ENCODE measurements around the gene NR2F1-AS1. TPM values are rescaled to one million over a fixed set of nuclear protein-coding genes. Genes with fewer than 3 reads are reported as not detected.
"Not testable (repeated sequence)": the region's sequence is repeated elsewhere in the genome, so short reads cannot be mapped to it uniquely, and the experiment has no call there.

NR2F1-AS1 gene
- total and polyA plus RNA-seq, 9 of the 15 experiments (the other 6 are each of a cell fraction or from before 2014, with no cell fraction given): not detected

- H3K4me2 ChIP-seq (ENCODE audit: insufficient read depth, low read length); H3K27ac ChIP-seq (ENCODE audit: extremely low read depth, low read depth, low read length); FAIRE-seq; intact Hi-C loops (cut with micrococcal nuclease); H3K36me3 ChIP-seq (ENCODE audit: control insufficient read depth, insufficient read depth, low read length); H3K27me3 ChIP-seq (ENCODE audit: control insufficient read depth in 2 of 2, insufficient read depth in 2 of 2, low read length in 2 of 2); H3K9me1 ChIP-seq (ENCODE audit: control insufficient read depth, insufficient read depth, low read length); in situ Hi-C loops (cut with MboI); H2AFZ ChIP-seq (ENCODE audit: low read depth, low read length); H3K9ac ChIP-seq (ENCODE audit: insufficient read depth in 1 of 2, low read depth in 2 of 2, low read length in 2 of 2); H3K4me1 ChIP-seq (replicated peaks in 1 of 2; ENCODE audit: control insufficient read depth in 2 of 2, insufficient read depth in 2 of 2, low read length in 2 of 2); H4K20me1 ChIP-seq (replicated peaks; ENCODE audit: control insufficient read depth, insufficient read depth, low read length); H3K79me2 ChIP-seq (ENCODE audit: control insufficient read depth, insufficient read depth, low read length); BruUV-seq (replicated peaks); H3K9me3 ChIP-seq (replicated peaks; ENCODE audit: control insufficient read depth, insufficient read depth, low read depth, low read length); DNase-seq (ENCODE audit: extremely low read depth in 1 of 4, low spot score in 3 of 4); ATAC-seq; H3K4me3 ChIP-seq; POLR2A ChIA-PET; CTCF ChIA-PET (ENCODE audit: low intra/inter-chr PET ratio): not testable (repeated sequence)
- 4% methylated on average over 3 of the region's 3 CpGs for WGBS (ENCODE audit: insufficient coverage, low coverage, missing lambda C conversion rate)
Measured at GRCh38 chr5:93549594-93549993, 31.4 kb downstream of the NR2F1-AS1 start.

GRCh38 chr5:93545872-93546271 is 35.1 kb downstream of the NR2F1-AS1 start:
- H3K9me3 ChIP-seq (replicated peaks; ENCODE audit: control insufficient read depth, insufficient read depth, low read depth, low read length): no peaks in the 10 kb centered on the region
- H3K79me2 ChIP-seq (ENCODE audit: control insufficient read depth, insufficient read depth, low read length): no peaks in the 10 kb centered on the region
- 4% methylated on average over 4 of the region's 4 CpGs for WGBS (ENCODE audit: insufficient coverage, low coverage, missing lambda C conversion rate)
- no TSS peak for BruUV-seq (replicated peaks)
- intact Hi-C loops (cut with micrococcal nuclease): no loop called here
- no peaks in the 10 kb centered on the region for H3K36me3 ChIP-seq (ENCODE audit: control insufficient read depth, insufficient read depth, low read length)
- no peak overlapping the region for H2AFZ ChIP-seq (ENCODE audit: low read depth, low read length)
- H3K27ac ChIP-seq (ENCODE audit: extremely low read depth, low read depth, low read length): no peak overlapping the region
- no peaks in the 10 kb centered on the region for H3K9me1 ChIP-seq (ENCODE audit: control insufficient read depth, insufficient read depth, low read length)
- in situ Hi-C loops (cut with MboI): no loop called here
- DNase-seq (ENCODE audit: extremely low read depth in 1 of 4, low spot score in 3 of 4) (no peak), FAIRE-seq (no peak), ATAC-seq (no peak)
- POLR2A ChIA-PET: no interaction called here
- CTCF ChIA-PET (ENCODE audit: low intra/inter-chr PET ratio): no interaction called here
- H3K9ac ChIP-seq (ENCODE audit: insufficient read depth in 1 of 2, low read depth in 2 of 2, low read length in 2 of 2): no peak overlapping the region
- no peaks in the 10 kb centered on the region for H3K27me3 ChIP-seq (ENCODE audit: control insufficient read depth in 2 of 2, insufficient read depth in 2 of 2, low read length in 2 of 2)
- no peak overlapping the region for H3K4me2 ChIP-seq (ENCODE audit: insufficient read depth, low read length)
- H3K4me1 ChIP-seq (replicated peaks in 1 of 2; ENCODE audit: control insufficient read depth in 2 of 2, insufficient read depth in 2 of 2, low read length in 2 of 2): no peaks in the 10 kb centered on the region
- no peak overlapping the region for H3K4me3 ChIP-seq
- no peaks in the 10 kb centered on the region for H4K20me1 ChIP-seq (replicated peaks; ENCODE audit: control insufficient read depth, insufficient read depth, low read length)
- TF ChIP-seq GABPB1 (CRISPR knock-in tag; IDR thresholded peaks at IDR 0.05) (no peak), KLF10 (CRISPR knock-in tag; IDR thresholded peaks at IDR 0.05) (no peak), UBTF (IDR thresholded peaks at IDR 0.05; ENCODE audit: borderline replicate concordance in 1 of 2, low read depth in 2 of 2, low read length in 2 of 2) (no peak), CREB1 (IDR thresholded peaks at IDR 0.05) (no peak), CREB1 (CRISPR knock-in tag; IDR thresholded peaks at IDR 0.05) (no peak), KDM4B (IDR thresholded peaks at IDR 0.05; ENCODE audit: borderline replicate concordance in 2 of 2, low read depth in 1 of 2) (no peak), TBL1XR1 (IDR thresholded peaks at IDR 0.05; ENCODE audit: low read length in 2 of 2) (no peak), ZKSCAN3 (CRISPR knock-in tag; IDR thresholded peaks at IDR 0.05) (no peak), NR1H2 (CRISPR knock-in tag; IDR thresholded peaks at IDR 0.05) (no peak), RBM14 (IDR thresholded peaks at IDR 0.05; ENCODE audit: borderline replicate concordance, insufficient read depth, low read depth, low read length) (no peak), KLF16 (IDR thresholded peaks at IDR 0.05) (no peak), TRIM24 (IDR thresholded peaks at IDR 0.05) (no peak), ESRRB (CRISPR knock-in tag; IDR thresholded peaks at IDR 0.05; ENCODE audit: borderline replicate concordance) (no peak), ZNF146 (CRISPR knock-in tag; IDR thresholded peaks at IDR 0.05; ENCODE audit: unreplicated experiment) (no peak), ZC3H8 (IDR thresholded peaks at IDR 0.05) (no peak)
- TF ChIP-seq, protein P1, sequence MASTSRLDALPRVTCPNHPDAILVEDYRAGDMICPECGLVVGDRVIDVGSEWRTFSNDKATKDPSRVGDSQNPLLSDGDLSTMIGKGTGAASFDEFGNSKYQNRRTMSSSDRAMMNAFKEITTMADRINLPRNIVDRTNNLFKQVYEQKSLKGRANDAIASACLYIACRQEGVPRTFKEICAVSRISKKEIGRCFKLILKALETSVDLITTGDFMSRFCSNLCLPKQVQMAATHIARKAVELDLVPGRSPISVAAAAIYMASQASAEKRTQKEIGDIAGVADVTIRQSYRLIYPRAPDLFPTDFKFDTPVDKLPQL (IDR thresholded peaks at IDR 0.05; ENCODE audit: extremely low read depth, insufficient read length): no peak

All from K562 (cell line).